ENCODE results near the gene CDH4.

DNA sequence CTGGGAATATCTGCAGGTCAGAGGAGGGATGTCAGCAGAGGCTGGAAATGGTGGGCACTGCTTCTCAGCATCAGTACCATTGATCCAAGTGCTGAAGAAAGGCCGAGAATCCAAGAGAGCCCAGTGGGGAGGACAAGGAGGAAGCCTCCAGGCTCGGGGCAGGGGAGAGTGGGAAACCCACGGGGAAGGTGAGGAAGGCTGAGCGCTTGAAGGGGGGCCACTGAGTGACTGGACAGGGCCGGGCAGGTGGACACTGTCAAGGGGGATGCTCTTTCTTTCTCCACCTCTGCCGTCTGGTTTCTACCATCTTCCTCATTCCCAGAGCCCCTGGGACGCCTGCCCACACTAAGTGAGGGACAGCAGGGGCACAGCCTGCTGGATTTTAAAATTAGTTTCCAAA lies 335.0 kb downstream of the CDH4 start:
- TF ChIP-seq CTCF (IDR thresholded peaks at IDR 0.05) (no peak), EP300 (IDR thresholded peaks at IDR 0.05) (no peak)

Data from ovary (tissue), 3 donors.